Measurements from ENCODE around the gene TRAF1. TPM values are rescaled to one million over a fixed set of nuclear protein-coding genes. Genes with fewer than 3 reads are reported as not detected.
A peak's percentile ranks its signal among the peaks of the same experiment; 100 is the strongest.

The TRAF1 gene
- total and polyA plus RNA-seq, 4 donors: 3.9 to 23.1 (median 6.1) TPM

DNA sequence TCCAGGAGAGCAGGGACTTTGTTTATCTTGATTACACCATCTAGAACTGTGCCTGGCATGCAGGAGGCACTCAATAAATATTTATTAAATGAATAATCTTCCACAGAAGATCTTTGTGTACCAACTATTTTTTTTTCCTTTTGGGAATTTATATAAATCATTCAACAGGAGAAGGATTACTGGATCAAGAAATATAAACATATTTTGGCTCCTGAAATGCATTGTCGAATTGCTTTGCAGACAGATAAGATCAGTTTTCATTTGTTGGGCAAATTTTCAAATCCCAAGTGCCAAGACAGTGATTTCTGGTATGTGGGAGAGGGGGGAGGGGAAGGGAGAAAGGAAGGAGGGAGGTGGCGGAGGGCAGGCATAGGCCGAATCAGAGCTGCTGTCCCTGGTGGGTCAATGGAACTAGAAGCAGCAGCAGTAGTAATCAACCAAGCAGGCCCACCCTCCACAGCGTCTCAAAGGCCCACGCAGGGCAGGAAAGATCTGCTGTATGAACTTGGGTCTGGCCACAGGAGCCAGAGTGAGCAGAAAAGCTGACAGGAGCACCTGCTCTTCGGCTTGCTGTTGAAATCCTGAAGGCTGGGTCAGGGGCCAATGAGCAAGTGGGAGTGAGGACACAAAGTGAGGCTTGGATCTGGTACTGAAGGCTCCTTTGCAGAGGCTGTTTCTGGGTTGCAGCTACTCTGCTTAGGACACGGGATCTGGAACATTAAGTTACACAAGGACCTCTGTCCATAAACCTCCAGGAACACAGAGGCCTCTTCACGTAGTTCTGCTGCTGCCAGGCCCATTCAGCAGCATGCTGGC lies 15.8 kb upstream of the TRAF1 start:
- 31 to 68% methylated on average over 8 of the region's 8 CpGs for WGBS, 2 donors
- Histone ChIP-seq H3K4me1 (ENCODE audit: control insufficient read depth in 5 of 5, insufficient read depth in 5 of 5, low read length in 5 of 5) (peaks cover 0 to 32% (median 22%) of the 10 kb centered on the region in 5 donors), H3K9ac (ENCODE audit: insufficient read depth in 1 of 2, low read length in 2 of 2) (peak overlapping the region in 1 of 2 donors; percentile 28), H3K36me3 (ENCODE audit: control insufficient read depth in 4 of 4, insufficient read depth in 4 of 4, low read length in 4 of 4) (no peaks in the 10 kb centered on the region), H3K27ac (ENCODE audit: low read depth in 1 of 2, low read length in 1 of 2) (peak overlapping the region in 1 of 2 donors; percentile 86), H3K9me3 (ENCODE audit: control insufficient read depth in 4 of 4, insufficient read depth in 3 of 4, low read length in 3 of 4) (no peaks in the 10 kb centered on the region), H3K4me3 (no peak overlapping the region), H3K27me3 (ENCODE audit: control insufficient read depth in 3 of 3, insufficient read depth in 3 of 3, low read length in 2 of 3) (no peaks in the 10 kb centered on the region)
- TF ChIP-seq CTCF (IDR thresholded peaks at IDR 0.05; ENCODE audit: control extremely low read depth, extremely low read depth): no peak
- peak in 2 of 3 donors; percentile 65 to 69 for DNase-seq
- ATAC-seq (ENCODE audit: insufficient read depth, low FRiP score): no peak

- no peak overlapping the region for H3K4me3 ChIP-seq
- no peak for DNase-seq
- H3K27ac ChIP-seq (ENCODE audit: low read depth in 1 of 2, low read length in 1 of 2): no peak overlapping the region
- 80 to 88% methylated on average over 6 of the region's 6 CpGs for WGBS, 2 donors
- H3K9ac ChIP-seq (ENCODE audit: insufficient read depth in 1 of 2, low read length in 2 of 2): no peak overlapping the region
- peaks cover 0 to 44% (median 30%) of the 10 kb centered on the region in 5 donors for H3K4me1 ChIP-seq (ENCODE audit: control insufficient read depth in 5 of 5, insufficient read depth in 5 of 5, low read length in 5 of 5)
- H3K36me3 ChIP-seq (ENCODE audit: control insufficient read depth in 4 of 4, insufficient read depth in 4 of 4, low read length in 4 of 4): no peaks in the 10 kb centered on the region
- TF ChIP-seq CTCF (IDR thresholded peaks at IDR 0.05; ENCODE audit: control extremely low read depth, extremely low read depth): no peak
- ATAC-seq (ENCODE audit: insufficient read depth, low FRiP score): no peak
- H3K9me3 ChIP-seq (ENCODE audit: control insufficient read depth in 4 of 4, insufficient read depth in 3 of 4, low read length in 3 of 4): no peaks in the 10 kb centered on the region
- no peaks in the 10 kb centered on the region for H3K27me3 ChIP-seq (ENCODE audit: control insufficient read depth in 3 of 3, insufficient read depth in 3 of 3, low read length in 2 of 3)
These were observed 14.6 kb upstream of the TRAF1 start for GRCh38 chr9:120941046-120941770.

DNA sequence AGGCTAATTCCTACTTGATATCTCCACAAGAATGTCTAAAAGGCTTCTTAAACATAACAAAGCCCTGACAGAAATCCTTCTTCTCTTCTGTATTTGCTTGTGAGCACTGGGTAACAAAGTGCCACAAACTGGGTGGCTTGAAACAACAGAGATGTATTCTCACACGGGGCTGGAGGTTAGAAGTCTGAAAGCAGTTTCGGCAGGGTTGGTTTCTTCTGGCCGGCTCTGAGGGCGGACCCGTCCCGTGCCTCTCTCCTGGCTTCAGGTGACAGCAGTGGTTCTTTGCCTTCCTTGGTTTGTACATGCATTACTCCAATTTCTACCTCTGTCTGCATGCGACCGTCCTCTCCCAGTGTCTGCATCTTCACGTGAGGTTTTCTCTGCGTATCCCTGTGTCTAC lies 14.0 kb upstream of the TRAF1 start:
- Histone ChIP-seq H3K36me3 (ENCODE audit: control insufficient read depth in 4 of 4, insufficient read depth in 4 of 4, low read length in 4 of 4) (no peaks in the 10 kb centered on the region), H3K4me1 (ENCODE audit: control insufficient read depth in 5 of 5, insufficient read depth in 5 of 5, low read length in 5 of 5) (peaks cover 0 to 51% (median 37%) of the 10 kb centered on the region in 5 donors), H3K27me3 (ENCODE audit: control insufficient read depth in 3 of 3, insufficient read depth in 3 of 3, low read length in 2 of 3) (no peaks in the 10 kb centered on the region), H3K9me3 (ENCODE audit: control insufficient read depth in 4 of 4, insufficient read depth in 3 of 4, low read length in 3 of 4) (no peaks in the 10 kb centered on the region), H3K9ac (ENCODE audit: insufficient read depth in 1 of 2, low read length in 2 of 2) (no peak overlapping the region), H3K4me3 (no peak overlapping the region), H3K27ac (ENCODE audit: low read depth in 1 of 2, low read length in 1 of 2) (no peak overlapping the region)
- ATAC-seq (ENCODE audit: insufficient read depth, low FRiP score) (no peak), DNase-seq (no peak)
- WGBS, 2 donors: 93 to 94% methylated on average over 10 of the region's 10 CpGs
- no peak for TF ChIP-seq CTCF (IDR thresholded peaks at IDR 0.05; ENCODE audit: control extremely low read depth, extremely low read depth)
